PC-9 (cell line): Measurements from ENCODE around the gene EYA4. TPM values are rescaled to one million over a fixed set of nuclear protein-coding genes. Genes with fewer than 3 reads are reported as not detected.

Source experiments
- BruUV-seq: library from RNA; stranded (reverse); fragments of 400-500 nt; replicated peaks from 2 replicates; lab custom pipeline; 2021; lab: Mats Ljungman, UMichigan
- CTCF ChIA-PET: fragments of 300-600 bp; sonication (Branson Sonifier 250); formaldehyde crosslinking; loops from one replicate; lab custom pipeline; 2022; ENCODE audit warnings: antibody characterized with exemption; lab: Charles Lee
- POLR2A ChIA-PET: fragments of 300-600 bp; sonication (Branson Sonifier 250); formaldehyde crosslinking; loops from one replicate; lab custom pipeline; 2022; ENCODE audit warnings: antibody characterized with exemption; ENCODE audit not compliant: unreplicated experiment; lab: Charles Lee
- DNase-seq, 2 experiments: peaks; one replicate each; pipeline versions ENCODE4 v3.0.0 to v3.0.0-alpha.2; 2015 to 2022; ENCODE audit warnings: mixed read lengths in 1 of 2
- H2AFZ ChIP-seq: fragments of 200-600 bp; sonication (generic); 2 replicates; pipeline ENCODE4 v1.8.1; 2017; ENCODE audit warnings: antibody characterized with exemption
- H3F3A ChIP-seq: fragments of 200-600 bp; sonication (generic); 2 replicates; pipeline ENCODE4 v1.8.1; 2017; ENCODE audit warnings: antibody characterized with exemption, mild to moderate bottlenecking, low read depth; ENCODE audit not compliant: insufficient read depth
- H3K27ac ChIP-seq: fragments of 200-600 bp; sonication (generic); 2 replicates; pipeline ENCODE4 v1.6.1; 2016; ENCODE audit warnings: mixed run types
- H3K27me3 ChIP-seq: fragments of 200-600 bp; sonication (generic); 2 replicates; pipeline ENCODE4 v1.6.1; 2016; ENCODE audit warnings: low read depth, mixed run types; ENCODE audit not compliant: insufficient read depth
- H3K36me3 ChIP-seq: fragments of 200-600 bp; sonication (generic); 2 replicates; pipeline ENCODE4 v1.6.1; 2016; ENCODE audit warnings: low read depth, mixed run types
- H3K4me1 ChIP-seq: fragments of 200-600 bp; sonication (generic); replicated peaks from 2 replicates; pipeline ENCODE4 v1.6.1; 2016; ENCODE audit warnings: mixed run types; ENCODE audit not compliant: insufficient read depth
- H3K4me2 ChIP-seq: fragments of 200-600 bp; sonication (generic); 2 replicates; pipeline ENCODE4 v1.6.1; 2017; ENCODE audit warnings: mixed run types
- H3K4me3 ChIP-seq: fragments of 200-600 bp; sonication (generic); 2 replicates; pipeline ENCODE4 v1.6.1; 2016; ENCODE audit warnings: mixed run types
- H3K79me2 ChIP-seq: fragments of 200-600 bp; sonication (generic); 2 replicates; pipeline ENCODE4 v1.6.1; 2017; ENCODE audit warnings: low read depth, mixed run types
- H3K9me2 ChIP-seq: fragments of 200-600 bp; sonication (generic); 2 replicates; pipeline ENCODE4 v1.8.1; 2017; ENCODE audit warnings: mild to moderate bottlenecking; ENCODE audit not compliant: insufficient read depth
- H3K9me3 ChIP-seq: fragments of 200-600 bp; sonication (generic); 2 replicates; pipeline ENCODE4 v1.8.1; 2016; ENCODE audit warnings: low read depth; ENCODE audit not compliant: insufficient read depth
- H4K20me1 ChIP-seq: fragments of 200-600 bp; sonication (generic); 2 replicates; pipeline ENCODE4 v1.8.1; 2017; ENCODE audit not compliant: insufficient read depth
- EZH2 ChIP-seq: fragments of 200-600 bp; sonication (generic); IDR thresholded peaks from 2 replicates; pipeline ENCODE4 v1.8.0; 2017; ENCODE audit warnings: antibody characterized with exemption, low read depth
- intact Hi-C: fragments of 100-400 bp; cut with micrococcal nuclease; formaldehyde crosslinking; loops from one replicate; pipeline ENCODE4 v1.10.0; 2022; ENCODE audit not compliant: unreplicated experiment
- total RNA-seq: library from RNA; stranded (reverse); gene quantifications from 2 replicates; pipeline ENCODE4 v1.2.3, GENCODE V29; 2021
- TF ChIP-seq, protein P1 (sequence below): fragments of 200-600 bp; sonication (generic); conservative IDR thresholded peaks from 2 replicates; pipeline ENCODE4 v1.6.1; 2017; ENCODE audit warnings: mixed run types, antibody characterized with exemption, mild to moderate bottlenecking, moderate library complexity

The EYA4 gene
- total RNA-seq, 1 experiment from 2014 or later, result 9.8 TPM

DNA sequence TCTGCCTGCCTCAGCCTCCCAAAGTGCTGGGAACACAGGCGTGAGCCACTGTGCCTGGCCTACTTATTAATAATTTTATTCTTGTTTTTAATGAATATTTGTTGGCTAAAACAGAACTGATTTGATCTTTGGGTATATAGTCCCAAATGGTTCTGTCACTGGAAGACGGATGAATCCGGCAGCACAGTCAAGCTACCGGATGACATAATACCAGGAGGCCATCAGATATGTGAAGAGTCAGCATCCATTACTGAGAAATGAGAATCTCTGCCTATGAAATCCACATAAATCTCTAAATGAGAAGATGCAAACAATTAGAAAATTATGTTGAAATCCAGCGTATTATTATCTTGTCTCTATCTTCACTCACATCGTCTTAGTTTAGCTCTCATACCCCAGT, 263.0 kb downstream of the EYA4 start:
- BruUV-seq, result no TSS peak
- Histone ChIP-seq H3K4me3 (no peak overlapping the region), H3K27ac (no peak overlapping the region), H3K36me3 (no peaks in the 10 kb centered on the region), H3K4me2 (no peak overlapping the region), H3K4me1 (peaks cover 9% of the 10 kb centered on the region), H3K9me3 (no peaks in the 10 kb centered on the region; the same call in 1 of the 2 replicates), H4K20me1 (no peaks in the 10 kb centered on the region), H3K9me2 (no peaks in the 10 kb centered on the region; the same call in 1 of the 2 replicates), H2AFZ (no peak overlapping the region), H3K27me3 (no peaks in the 10 kb centered on the region), H3F3A (no peaks in the 10 kb centered on the region), H3K79me2 (no peaks in the 10 kb centered on the region)
- ChIA-PET POLR2A (no interaction called here), CTCF (no interaction called here)
- intact Hi-C loops, result loop anchor here (5.0 kb wide), 1 partner anchor 262 kb away; the partner anchor contains the start of gene EYA4
- no peak for DNase-seq
- no peak for TF ChIP-seq EZH2
- TF ChIP-seq, protein P1, sequence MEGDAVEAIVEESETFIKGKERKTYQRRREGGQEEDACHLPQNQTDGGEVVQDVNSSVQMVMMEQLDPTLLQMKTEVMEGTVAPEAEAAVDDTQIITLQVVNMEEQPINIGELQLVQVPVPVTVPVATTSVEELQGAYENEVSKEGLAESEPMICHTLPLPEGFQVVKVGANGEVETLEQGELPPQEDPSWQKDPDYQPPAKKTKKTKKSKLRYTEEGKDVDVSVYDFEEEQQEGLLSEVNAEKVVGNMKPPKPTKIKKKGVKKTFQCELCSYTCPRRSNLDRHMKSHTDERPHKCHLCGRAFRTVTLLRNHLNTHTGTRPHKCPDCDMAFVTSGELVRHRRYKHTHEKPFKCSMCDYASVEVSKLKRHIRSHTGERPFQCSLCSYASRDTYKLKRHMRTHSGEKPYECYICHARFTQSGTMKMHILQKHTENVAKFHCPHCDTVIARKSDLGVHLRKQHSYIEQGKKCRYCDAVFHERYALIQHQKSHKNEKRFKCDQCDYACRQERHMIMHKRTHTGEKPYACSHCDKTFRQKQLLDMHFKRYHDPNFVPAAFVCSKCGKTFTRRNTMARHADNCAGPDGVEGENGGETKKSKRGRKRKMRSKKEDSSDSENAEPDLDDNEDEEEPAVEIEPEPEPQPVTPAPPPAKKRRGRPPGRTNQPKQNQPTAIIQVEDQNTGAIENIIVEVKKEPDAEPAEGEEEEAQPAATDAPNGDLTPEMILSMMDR, result no peak

DNA sequence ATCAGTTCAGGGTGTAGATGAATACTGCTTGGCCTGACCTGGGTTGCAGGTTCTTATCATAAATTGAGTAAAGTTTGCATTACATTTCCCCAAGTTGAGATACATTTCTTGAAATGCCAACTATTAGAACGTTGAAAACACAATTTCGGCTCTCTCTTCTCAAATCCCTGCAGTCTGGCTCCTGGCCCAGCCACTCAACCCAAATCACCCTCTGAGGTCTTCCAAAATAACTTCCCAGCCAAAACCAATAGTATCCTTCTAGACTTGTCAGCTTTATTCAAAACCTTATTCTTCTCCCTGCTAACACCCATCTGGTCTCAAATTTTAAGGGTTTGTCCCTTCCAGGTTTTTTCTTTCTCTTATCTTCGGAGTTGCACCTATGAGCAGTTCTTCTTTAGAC, 263.6 kb downstream of the EYA4 start:
- POLR2A ChIA-PET, result no interaction called here
- Histone ChIP-seq H3K4me1 (peaks cover 9% of the 10 kb centered on the region), H3K27me3 (no peaks in the 10 kb centered on the region), H3F3A (no peaks in the 10 kb centered on the region), H3K4me2 (no peak overlapping the region), H3K27ac (no peak overlapping the region), H3K4me3 (no peak overlapping the region), H3K36me3 (no peaks in the 10 kb centered on the region), H3K79me2 (no peaks in the 10 kb centered on the region), H4K20me1 (no peaks in the 10 kb centered on the region; the same call in 1 of the 2 replicates), H3K9me3 (no peaks in the 10 kb centered on the region; the same call in 1 of the 2 replicates), H2AFZ (no peak overlapping the region), H3K9me2 (no peaks in the 10 kb centered on the region; the same call in 1 of the 2 replicates)
- TF ChIP-seq, protein P1, result no peak
- no peak for TF ChIP-seq EZH2
- intact Hi-C loops, result loop anchor here (5.0 kb wide), 1 partner anchor 262 kb away; the partner anchor contains the start of gene EYA4
- CTCF ChIA-PET, result no interaction called here
- BruUV-seq, result no TSS peak
- no peak for DNase-seq

DNA sequence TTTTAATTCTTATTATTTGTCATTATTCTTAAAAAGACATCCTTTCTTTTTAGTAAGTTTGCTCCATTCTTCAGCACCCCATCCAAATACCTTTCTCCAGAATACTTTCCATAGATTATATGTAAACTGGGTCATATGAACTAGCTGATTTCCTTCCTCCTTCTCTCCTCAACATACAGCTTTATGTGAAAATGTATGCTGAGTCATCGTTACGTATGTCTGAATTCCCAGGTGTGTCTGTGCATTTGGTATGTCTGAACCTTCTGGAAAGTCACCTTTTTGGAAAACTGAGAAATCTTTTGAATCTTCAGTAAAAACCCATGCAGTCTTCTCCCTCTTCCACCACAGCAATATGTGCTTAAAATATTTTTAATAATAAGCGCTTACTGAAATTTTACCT, 264.5 kb downstream of the EYA4 start:
- H3K27me3 ChIP-seq, result no peaks in the 10 kb centered on the region
- H3K36me3 ChIP-seq, result no peaks in the 10 kb centered on the region
- H3K4me1 ChIP-seq, result peaks cover 9% of the 10 kb centered on the region
- intact Hi-C loops, result no loop called here
- H3K9me3 ChIP-seq, result no peaks in the 10 kb centered on the region; the same call in 1 of the 2 replicates
- POLR2A ChIA-PET, result no interaction called here
- no peak overlapping the region for H3K4me2 ChIP-seq
- no peak for DNase-seq
- TF ChIP-seq, protein P1, result no peak
- TF ChIP-seq EZH2, result no peak
- H3K4me3 ChIP-seq, result no peak overlapping the region
- H3F3A ChIP-seq, result no peaks in the 10 kb centered on the region
- H3K79me2 ChIP-seq, result no peaks in the 10 kb centered on the region
- no peaks in the 10 kb centered on the region; the same call in 1 of the 2 replicates for H4K20me1 ChIP-seq
- BruUV-seq, result no TSS peak
- no peak overlapping the region for H3K27ac ChIP-seq
- H2AFZ ChIP-seq, result no peak overlapping the region
- no peaks in the 10 kb centered on the region; the same call in 1 of the 2 replicates for H3K9me2 ChIP-seq
- CTCF ChIA-PET, result no interaction called here
